Esophagus squamous epithelium (tissue), 4 donors: ENCODE measurements around the gene HES5.

Source experiments
- CTCF ChIP-seq, 6 experiments: fragments of 450-650 bp in 4 of 6; fragments of 200-600 bp in 2 of 6; sonication (generic) in 2 of 6; IDR thresholded peaks; one replicate each; pipeline ENCODE4 v1.5.1; 2016 to 2019; ENCODE audit warnings: antibody characterized with exemption in 6 of 6, mild to moderate bottlenecking in 4 of 6, moderate library complexity in 4 of 6
- POLR2A ChIP-seq, 4 donors: fragments of 450-650 bp; IDR thresholded peaks; one replicate each; pipeline ENCODE4 v1.6.1; 2017; ENCODE audit warnings: antibody characterized with exemption in 4 of 4, mild to moderate bottlenecking in 4 of 4, moderate library complexity in 3 of 4

GRCh38 chr1:2578758-2579118 lies 48.7 kb upstream of the HES5 start:
- TF ChIP-seq POLR2A (IDR thresholded peaks at IDR 0.05) (no peak), CTCF (IDR thresholded peaks at IDR 0.05) (peak in 1 of 6 experiments; percentile 1)
